Measurements from ENCODE around the gene GLYATL3.

DNA sequence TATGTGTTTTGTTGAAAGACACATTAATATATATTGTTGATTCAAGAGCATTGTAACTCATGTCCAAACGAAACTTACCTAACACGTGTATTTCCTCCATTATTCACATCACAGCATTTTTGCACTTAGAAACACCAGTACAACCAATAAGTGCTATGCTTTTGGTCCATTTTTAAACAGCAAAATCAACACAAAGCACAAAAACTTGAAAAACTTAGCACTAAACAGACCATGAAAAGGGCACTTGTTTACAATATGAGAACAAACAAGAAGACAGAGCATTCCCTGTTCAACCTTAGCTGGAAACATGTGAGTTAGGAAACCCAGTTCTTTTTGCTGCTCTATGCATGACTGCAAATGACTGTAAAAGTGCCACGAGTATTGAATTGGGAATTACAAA, 9.6 kb downstream of the GLYATL3 start:
- no peak for TF ChIP-seq POLR2A (IDR thresholded peaks at IDR 0.05; ENCODE audit: low read depth, low read length)
- no peak for TF ChIP-seq POLR2AphosphoS5 (IDR thresholded peaks at IDR 0.05; ENCODE audit: low read depth, low read length)
- no peak for TF ChIP-seq TAF1 (IDR thresholded peaks at IDR 0.05; ENCODE audit: low read depth, low read length)
- no peak for TF ChIP-seq SPI1 (IDR thresholded peaks at IDR 0.05; ENCODE audit: low read depth, low read length)
- no peak for TF ChIP-seq PAX5 (IDR thresholded peaks at IDR 0.05; ENCODE audit: insufficient read depth, low read length, severe bottlenecking)

All from GM12891 (cell line).